Measurements from ENCODE around the gene SYNRG. TPM values are rescaled to one million over a fixed set of nuclear protein-coding genes. Genes with fewer than 3 reads are reported as not detected.

The SYNRG gene
- total and polyA plus RNA-seq, 2 donors (not counting 3 experiments of a cell fraction or from before 2014, with no cell fraction given), result 15.3 to 42.2 TPM

DNA sequence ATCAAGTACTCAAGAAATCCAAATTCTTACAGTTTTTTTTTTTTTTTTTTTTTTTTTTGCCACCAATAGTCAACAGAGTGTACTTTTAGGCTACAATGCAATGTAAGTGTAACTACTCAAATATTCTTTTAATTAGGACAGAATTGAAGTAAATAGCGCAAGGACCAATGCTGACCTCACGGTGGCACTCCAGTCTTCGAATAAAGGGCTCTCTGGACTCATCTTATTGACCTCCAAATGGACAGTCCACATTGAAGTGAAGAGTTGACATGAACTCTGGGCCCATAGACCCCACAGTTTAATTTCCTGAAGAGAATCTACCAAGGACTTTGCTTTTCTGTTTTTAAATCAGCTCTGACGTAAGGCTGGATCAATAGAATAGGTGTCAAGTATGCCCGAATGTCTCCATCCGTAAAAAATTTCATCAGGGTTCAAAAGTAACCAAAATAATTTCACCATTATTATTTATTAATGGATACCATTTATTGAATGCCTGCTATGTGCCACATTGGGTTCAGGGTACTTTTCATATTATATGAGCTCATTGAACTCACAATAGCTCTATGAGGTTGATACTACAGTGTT is 41.3 kb upstream of the SYNRG start:
- DNase-seq (ENCODE audit: low read depth, low spot score), result peak; percentile 62
- POLR2A ChIA-PET, result interaction anchor here (0.6 kb wide), 1 partner anchor 11 kb away, joined by 3 read pairs; no protein-coding TSS in a partner anchor

More for the DNA sequence above, 41.3 kb upstream of the SYNRG start:
- dilution Hi-C loops (cut with MboI; ENCODE audit: extremely low pct_ligation_motif_present, low sequenced_read_pairs), result no loop called here
- Histone ChIP-seq H3K9me1 (replicated peaks; ENCODE audit: control insufficient read depth, extremely low read depth, insufficient read depth, low read length) (no peaks in the 10 kb centered on the region), H3K4me3 (replicated peaks in 1 of 3; ENCODE audit: insufficient read depth in 1 of 3, low read depth in 1 of 3, low read length in 3 of 3) (no peak overlapping the region), H4K20me1 (replicated peaks; ENCODE audit: control insufficient read depth, extremely low read depth, insufficient read depth, low read length) (no peaks in the 10 kb centered on the region), H3K27me3 (ENCODE audit: control insufficient read depth in 2 of 2, insufficient read depth in 2 of 2, low read length in 2 of 2) (no peaks in the 10 kb centered on the region), H3K9me3 (replicated peaks; ENCODE audit: control insufficient read depth, insufficient read depth, low read length) (no peaks in the 10 kb centered on the region), H3K36me3 (ENCODE audit: control insufficient read depth in 2 of 2, extremely low read depth in 1 of 2, insufficient read depth in 2 of 2, low read length in 2 of 2) (no peaks in the 10 kb centered on the region), H3K4me1 (ENCODE audit: control insufficient read depth, extremely low read depth, insufficient read depth, low read length) (peaks cover 30% of the 10 kb centered on the region), H3K79me2 (ENCODE audit: control insufficient read depth, insufficient read depth, low read length) (no peaks in the 10 kb centered on the region), H3K27ac (ENCODE audit: insufficient read depth, low read depth, low read length) (peak overlapping the region; percentile 80), H3K4me2 (ENCODE audit: insufficient read depth, low read length) (no peak overlapping the region), H3K9ac (replicated peaks; ENCODE audit: extremely low read depth, insufficient read depth, low read length) (no peak overlapping the region), H2AFZ (ENCODE audit: low read depth, low read length) (no peak overlapping the region)
- CTCF ChIA-PET, result interaction anchor here (0.6 to 5.1 kb wide), 22 partner anchors 9 to 1796 kb away, joined by 3 to 128 read pairs (median 4); partner anchors contain the start of gene SYNRG
- BruUV-seq (replicated peaks), result no TSS peak
- FAIRE-seq, result no peak
- intact Hi-C loops (cut with micrococcal nuclease), result loop anchor here (1.0 to 10.0 kb wide), 4 partner anchors 51 to 194 kb away; no protein-coding TSS in a partner anchor
- TF ChIP-seq JUN (IDR thresholded peaks at IDR 0.05; ENCODE audit: borderline replicate concordance, insufficient read depth, insufficient read length, low read depth) (no peak), CTCF (IDR thresholded peaks at IDR 0.05; ENCODE audit: extremely low read depth in 1 of 2, insufficient read depth in 1 of 2, low read depth in 1 of 2, low read length in 2 of 2) (peak; percentile 45 to 49)

Data from endothelial cell of umbilical vein (primary cell).